GM18505 (cell line): Measurements from ENCODE around the gene ZNF135.

ENCODE experiments used
- ATAC-seq: cut with Tn5 transposase; IDR thresholded peaks from one replicate; pipeline ENCODE4 v1.9.1; 2021; ENCODE audit not compliant: unreplicated experiment
- POLR2A ChIP-seq: IDR thresholded peaks from 4 replicates; pipeline ENCODE4 v1.6.1; 2011; ENCODE audit warnings: borderline replicate concordance; ENCODE audit not compliant: insufficient read depth, insufficient read length; ENCODE audit errors: extremely low read depth

The ZNF135 gene

DNA sequence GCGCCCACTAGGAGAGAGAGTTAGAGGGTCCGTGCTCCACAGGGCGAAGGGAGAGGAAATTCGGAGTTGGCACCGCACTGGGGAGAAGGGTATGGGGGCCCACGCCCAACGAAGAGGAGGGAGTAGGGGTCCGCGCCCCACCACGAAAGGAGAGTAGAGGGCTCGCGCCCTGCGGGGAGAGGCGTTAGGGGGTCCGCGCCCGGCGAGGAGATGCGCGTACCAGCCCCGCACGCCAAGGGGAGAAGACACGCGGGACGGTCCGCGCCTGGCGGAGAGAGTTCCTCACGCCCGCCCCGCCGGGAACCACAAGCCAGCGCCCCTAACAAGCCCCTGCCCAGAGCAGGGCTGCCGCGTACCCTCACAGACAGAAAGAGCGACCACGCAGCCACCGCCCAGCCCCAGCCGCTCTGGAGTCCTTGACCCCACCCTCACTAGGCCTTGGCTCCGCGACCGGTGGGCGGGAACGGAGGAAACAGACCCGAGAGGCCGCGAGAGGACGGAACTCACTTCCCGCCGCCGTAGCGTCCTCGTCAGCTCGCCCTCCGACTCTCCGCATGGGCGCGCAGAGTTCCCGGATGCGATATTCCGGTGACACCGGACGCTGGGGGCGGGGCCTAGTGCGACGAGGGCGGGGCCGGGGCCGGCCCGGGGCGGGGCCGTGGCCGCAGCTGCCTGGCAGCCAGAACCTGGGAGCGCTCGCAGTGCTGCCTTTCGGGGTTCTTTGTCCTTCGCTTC is 58.9 kb downstream of the ZNF135 start:
- ATAC-seq = no peak
- TF ChIP-seq POLR2A = no peak

DNA sequence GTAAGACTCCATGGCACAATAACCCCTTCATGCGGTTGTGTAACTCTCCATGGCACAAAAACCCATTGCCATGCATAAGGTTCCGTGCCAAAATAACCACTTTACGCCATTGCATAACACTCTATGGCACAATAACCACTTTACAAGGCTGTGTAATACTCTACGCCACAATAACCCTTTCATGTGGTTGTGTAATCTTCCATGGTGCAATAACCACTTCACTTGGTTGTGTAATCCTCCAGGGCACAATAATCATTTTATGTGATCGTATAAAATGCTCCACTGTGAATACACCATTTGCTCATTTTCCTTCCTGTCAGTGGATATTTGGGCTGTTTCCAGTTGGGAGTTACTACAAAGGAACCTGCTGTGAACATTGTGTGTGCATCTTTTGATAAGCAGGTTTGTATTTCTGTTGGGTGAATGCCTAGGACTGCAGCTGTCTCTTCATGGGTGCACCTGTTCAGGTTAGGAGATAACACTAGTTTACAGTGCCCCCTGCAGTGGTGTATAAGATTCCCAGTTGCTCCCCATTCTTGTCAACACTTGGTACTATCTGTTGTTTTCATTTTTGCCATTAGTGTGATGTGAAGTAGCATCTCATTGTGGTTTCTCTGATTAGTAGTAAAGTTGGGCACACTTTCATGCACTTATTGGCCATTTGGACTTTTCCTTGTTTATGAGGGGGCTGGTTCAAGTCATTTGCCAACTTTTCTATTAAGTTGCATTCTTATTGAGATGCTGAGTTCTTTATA is 60.1 kb downstream of the ZNF135 start:
- TF ChIP-seq POLR2A = no peak

More for the DNA sequence above, 60.1 kb downstream of the ZNF135 start:
- no peak for ATAC-seq
